HL-60 (cell line): ENCODE results near the gene GMDS.

Experiments used
- POLR2AphosphoS5 ChIP-seq: IDR thresholded peaks from 2 replicates; pipeline ENCODE4 v1.6.1; 2012; ENCODE audit warnings: low read depth
- TF ChIP-seq, protein P1 (sequence below): IDR thresholded peaks from one replicate; pipeline ENCODE4 v1.5.1; 2011; ENCODE audit warnings: low read length, control low read depth, inconsistent platforms; ENCODE audit not compliant: insufficient read depth

- TF ChIP-seq, protein P1, sequence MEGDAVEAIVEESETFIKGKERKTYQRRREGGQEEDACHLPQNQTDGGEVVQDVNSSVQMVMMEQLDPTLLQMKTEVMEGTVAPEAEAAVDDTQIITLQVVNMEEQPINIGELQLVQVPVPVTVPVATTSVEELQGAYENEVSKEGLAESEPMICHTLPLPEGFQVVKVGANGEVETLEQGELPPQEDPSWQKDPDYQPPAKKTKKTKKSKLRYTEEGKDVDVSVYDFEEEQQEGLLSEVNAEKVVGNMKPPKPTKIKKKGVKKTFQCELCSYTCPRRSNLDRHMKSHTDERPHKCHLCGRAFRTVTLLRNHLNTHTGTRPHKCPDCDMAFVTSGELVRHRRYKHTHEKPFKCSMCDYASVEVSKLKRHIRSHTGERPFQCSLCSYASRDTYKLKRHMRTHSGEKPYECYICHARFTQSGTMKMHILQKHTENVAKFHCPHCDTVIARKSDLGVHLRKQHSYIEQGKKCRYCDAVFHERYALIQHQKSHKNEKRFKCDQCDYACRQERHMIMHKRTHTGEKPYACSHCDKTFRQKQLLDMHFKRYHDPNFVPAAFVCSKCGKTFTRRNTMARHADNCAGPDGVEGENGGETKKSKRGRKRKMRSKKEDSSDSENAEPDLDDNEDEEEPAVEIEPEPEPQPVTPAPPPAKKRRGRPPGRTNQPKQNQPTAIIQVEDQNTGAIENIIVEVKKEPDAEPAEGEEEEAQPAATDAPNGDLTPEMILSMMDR = no peak
- no peak for TF ChIP-seq POLR2AphosphoS5
These were observed 664.8 kb downstream of the GMDS start for GRCh38 chr6:1580585-1580984.
